ENCODE results near the gene CCDC92. TPM values are rescaled to one million over a fixed set of nuclear protein-coding genes. Genes with fewer than 3 reads are reported as not detected.

Gene CCDC92
- total RNA-seq, 1 donor from 2014 or later: 38.9 TPM

- no peak overlapping the region for H3K9ac ChIP-seq (ENCODE audit: low read length)
- H3K36me3 ChIP-seq (ENCODE audit: insufficient read depth, low read length): peaks cover 17% of the 10 kb centered on the region
- peaks cover 40% of the 10 kb centered on the region for H3K4me1 ChIP-seq (ENCODE audit: insufficient read depth, low read length)
- H3K4me2 ChIP-seq (ENCODE audit: low read length): no peak overlapping the region
- Mint-ChIP-seq H3K27ac (ENCODE audit: unreplicated experiment) (peak overlapping the region; percentile 67), H3K9me3 (ENCODE audit: unreplicated experiment) (no peaks in the 10 kb centered on the region), H3K4me3 (ENCODE audit: unreplicated experiment) (no peak overlapping the region), H3K36me3 (ENCODE audit: low read depth, unreplicated experiment) (peaks cover 12% of the 10 kb centered on the region), H3K4me1 (ENCODE audit: low read depth, unreplicated experiment) (peaks cover 56% of the 10 kb centered on the region), H3K27me3 (ENCODE audit: low read depth, unreplicated experiment) (no peaks in the 10 kb centered on the region)
- peaks cover 70% of the 10 kb centered on the region for H4K20me1 ChIP-seq (ENCODE audit: insufficient read depth, low read length)
- DNase-seq (ENCODE audit: low read depth): peak; percentile 29
- H3K27me3 ChIP-seq (ENCODE audit: insufficient read depth, low read length): no peaks in the 10 kb centered on the region
- no peak overlapping the region for H3K27ac ChIP-seq (ENCODE audit: low read depth, low read length)
- FAIRE-seq: no peak
- H3K79me2 ChIP-seq (ENCODE audit: insufficient read depth, low read length): peaks cover 17% of the 10 kb centered on the region
- TF ChIP-seq CTCF (IDR thresholded peaks at IDR 0.05; ENCODE audit: insufficient read depth, low read depth, low read length) (no peak), EZH2 (IDR thresholded peaks at IDR 0.05; ENCODE audit: insufficient read depth, low read length) (no peak)
- no peak overlapping the region for H3K4me3 ChIP-seq (ENCODE audit: insufficient read depth, low read depth, low read length)
- H3K9me3 ChIP-seq (ENCODE audit: insufficient read depth, low read depth, low read length): no peaks in the 10 kb centered on the region
- H2AFZ ChIP-seq (ENCODE audit: low read depth, low read length): no peak overlapping the region
Observed at GRCh38 chr12:123991372-123991951, 18.8 kb upstream of the CCDC92 start.

GRCh38 chr12:123990511-123990910 lies 17.9 kb upstream of the CCDC92 start:
- peaks cover 17% of the 10 kb centered on the region for H3K36me3 ChIP-seq (ENCODE audit: insufficient read depth, low read length)
- no peak overlapping the region for H2AFZ ChIP-seq (ENCODE audit: low read depth, low read length)
- no peak overlapping the region for H3K4me2 ChIP-seq (ENCODE audit: low read length)
- H3K4me3 ChIP-seq (ENCODE audit: insufficient read depth, low read depth, low read length): no peak overlapping the region
- peaks cover 18% of the 10 kb centered on the region for H3K79me2 ChIP-seq (ENCODE audit: insufficient read depth, low read length)
- no peaks in the 10 kb centered on the region for H3K9me3 Mint-ChIP-seq (ENCODE audit: unreplicated experiment)
- peaks cover 50% of the 10 kb centered on the region for H3K4me1 Mint-ChIP-seq (ENCODE audit: low read depth, unreplicated experiment)
- no peak overlapping the region for H3K27ac Mint-ChIP-seq (ENCODE audit: unreplicated experiment)
- H3K27me3 ChIP-seq (ENCODE audit: insufficient read depth, low read length): no peaks in the 10 kb centered on the region
- H3K27me3 Mint-ChIP-seq (ENCODE audit: low read depth, unreplicated experiment): no peaks in the 10 kb centered on the region
- H3K4me1 ChIP-seq (ENCODE audit: insufficient read depth, low read length): peaks cover 31% of the 10 kb centered on the region
- H3K36me3 Mint-ChIP-seq (ENCODE audit: low read depth, unreplicated experiment): peaks cover 12% of the 10 kb centered on the region
- peaks cover 68% of the 10 kb centered on the region for H4K20me1 ChIP-seq (ENCODE audit: insufficient read depth, low read length)
- TF ChIP-seq CTCF (IDR thresholded peaks at IDR 0.05; ENCODE audit: insufficient read depth, low read depth, low read length): no peak
- no peak for TF ChIP-seq EZH2 (IDR thresholded peaks at IDR 0.05; ENCODE audit: insufficient read depth, low read length)
- H3K9me3 ChIP-seq (ENCODE audit: insufficient read depth, low read depth, low read length): no peaks in the 10 kb centered on the region
- no peak overlapping the region for H3K4me3 Mint-ChIP-seq (ENCODE audit: unreplicated experiment)
- no peak for DNase-seq (ENCODE audit: low read depth)
- FAIRE-seq: no peak
- no peak overlapping the region for H3K27ac ChIP-seq (ENCODE audit: low read depth, low read length)
- no peak overlapping the region for H3K9ac ChIP-seq (ENCODE audit: low read length)

- TF ChIP-seq CTCF (IDR thresholded peaks at IDR 0.05; ENCODE audit: insufficient read depth, low read depth, low read length) (no peak), EZH2 (IDR thresholded peaks at IDR 0.05; ENCODE audit: insufficient read depth, low read length) (no peak)
- Histone ChIP-seq H3K9me3 (ENCODE audit: insufficient read depth, low read depth, low read length) (no peaks in the 10 kb centered on the region), H3K27ac (ENCODE audit: low read depth, low read length) (no peak overlapping the region), H3K36me3 (ENCODE audit: insufficient read depth, low read length) (peaks cover 14% of the 10 kb centered on the region), H2AFZ (ENCODE audit: low read depth, low read length) (no peak overlapping the region), H3K4me1 (ENCODE audit: insufficient read depth, low read length) (peaks cover 24% of the 10 kb centered on the region), H3K9ac (ENCODE audit: low read length) (no peak overlapping the region), H3K4me3 (ENCODE audit: insufficient read depth, low read depth, low read length) (no peak overlapping the region), H3K79me2 (ENCODE audit: insufficient read depth, low read length) (peaks cover 25% of the 10 kb centered on the region), H3K4me2 (ENCODE audit: low read length) (no peak overlapping the region), H4K20me1 (ENCODE audit: insufficient read depth, low read length) (peaks cover 68% of the 10 kb centered on the region), H3K27me3 (ENCODE audit: insufficient read depth, low read length) (no peaks in the 10 kb centered on the region)
- peaks cover 47% of the 10 kb centered on the region for H3K4me1 Mint-ChIP-seq (ENCODE audit: low read depth, unreplicated experiment)
- H3K27me3 Mint-ChIP-seq (ENCODE audit: low read depth, unreplicated experiment): no peaks in the 10 kb centered on the region
- no peak for DNase-seq (ENCODE audit: low read depth)
- no peak for FAIRE-seq
- H3K9me3 Mint-ChIP-seq (ENCODE audit: unreplicated experiment): no peaks in the 10 kb centered on the region
- H3K36me3 Mint-ChIP-seq (ENCODE audit: low read depth, unreplicated experiment): peaks cover 12% of the 10 kb centered on the region
- no peak overlapping the region for H3K4me3 Mint-ChIP-seq (ENCODE audit: unreplicated experiment)
- no peak overlapping the region for H3K27ac Mint-ChIP-seq (ENCODE audit: unreplicated experiment)
Observed at GRCh38 chr12:123989753-123990152, 17.1 kb upstream of the CCDC92 start.

All from astrocyte (in vitro differentiated cells and primary cell).